ENCODE data around the gene TP73.

GRCh38 chr1:3674100-3675094 lies 22.1 kb downstream of the TP73 start:
- no peak for TF ChIP-seq CTCF (IDR thresholded peaks at IDR 0.05)
- TF ChIP-seq POLR2A (IDR thresholded peaks at IDR 0.05): no peak
